ENCODE results near the gene TTN.

DNA sequence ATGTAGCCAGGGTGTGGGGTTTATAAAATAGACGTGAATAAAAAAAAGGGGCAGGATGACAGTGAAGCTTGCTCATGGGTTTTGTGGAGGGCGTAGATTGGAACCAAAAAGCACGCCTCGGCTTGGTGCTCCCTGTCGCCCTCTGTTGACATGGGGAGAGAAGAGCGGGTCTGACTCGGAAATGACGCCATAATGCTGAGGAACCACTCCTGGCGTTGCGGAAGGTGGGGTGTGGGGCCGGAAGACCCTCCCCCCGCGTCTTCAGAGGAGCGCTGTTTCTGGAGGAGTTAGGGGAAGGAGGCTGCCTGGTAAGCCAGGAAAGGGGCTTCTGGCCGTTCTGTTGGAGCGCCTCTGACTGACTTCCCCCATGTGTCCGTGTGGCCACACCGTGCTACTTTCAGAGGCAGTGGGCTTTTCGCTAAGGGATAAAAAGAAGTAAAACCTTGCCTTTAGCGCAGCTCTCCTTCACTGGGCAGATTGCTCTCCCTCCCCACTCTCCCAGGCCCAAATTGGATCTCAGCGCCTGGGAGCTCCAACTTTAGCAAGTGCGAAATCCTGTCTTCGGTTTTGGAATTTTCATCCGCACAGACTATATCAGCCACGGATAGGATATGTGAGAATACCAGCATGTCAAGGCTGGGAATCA is 284.1 kb downstream of the TTN start:
- TF ChIP-seq POLR2A (IDR thresholded peaks at IDR 0.05) (no peak), POLR2AphosphoS5 (IDR thresholded peaks at IDR 0.05; ENCODE audit: insufficient read depth in 1 of 2, low read depth in 1 of 2) (peak; percentile 61 to 78)
- TF ChIP-seq, protein P1, sequence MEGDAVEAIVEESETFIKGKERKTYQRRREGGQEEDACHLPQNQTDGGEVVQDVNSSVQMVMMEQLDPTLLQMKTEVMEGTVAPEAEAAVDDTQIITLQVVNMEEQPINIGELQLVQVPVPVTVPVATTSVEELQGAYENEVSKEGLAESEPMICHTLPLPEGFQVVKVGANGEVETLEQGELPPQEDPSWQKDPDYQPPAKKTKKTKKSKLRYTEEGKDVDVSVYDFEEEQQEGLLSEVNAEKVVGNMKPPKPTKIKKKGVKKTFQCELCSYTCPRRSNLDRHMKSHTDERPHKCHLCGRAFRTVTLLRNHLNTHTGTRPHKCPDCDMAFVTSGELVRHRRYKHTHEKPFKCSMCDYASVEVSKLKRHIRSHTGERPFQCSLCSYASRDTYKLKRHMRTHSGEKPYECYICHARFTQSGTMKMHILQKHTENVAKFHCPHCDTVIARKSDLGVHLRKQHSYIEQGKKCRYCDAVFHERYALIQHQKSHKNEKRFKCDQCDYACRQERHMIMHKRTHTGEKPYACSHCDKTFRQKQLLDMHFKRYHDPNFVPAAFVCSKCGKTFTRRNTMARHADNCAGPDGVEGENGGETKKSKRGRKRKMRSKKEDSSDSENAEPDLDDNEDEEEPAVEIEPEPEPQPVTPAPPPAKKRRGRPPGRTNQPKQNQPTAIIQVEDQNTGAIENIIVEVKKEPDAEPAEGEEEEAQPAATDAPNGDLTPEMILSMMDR (IDR thresholded peaks at IDR 0.05): peak; percentile 41 to 66 (median 54)

All from vagina (tissue), 2 donors.